Measurements from ENCODE around the gene SLCO2A1.

The SLCO2A1 gene

DNA sequence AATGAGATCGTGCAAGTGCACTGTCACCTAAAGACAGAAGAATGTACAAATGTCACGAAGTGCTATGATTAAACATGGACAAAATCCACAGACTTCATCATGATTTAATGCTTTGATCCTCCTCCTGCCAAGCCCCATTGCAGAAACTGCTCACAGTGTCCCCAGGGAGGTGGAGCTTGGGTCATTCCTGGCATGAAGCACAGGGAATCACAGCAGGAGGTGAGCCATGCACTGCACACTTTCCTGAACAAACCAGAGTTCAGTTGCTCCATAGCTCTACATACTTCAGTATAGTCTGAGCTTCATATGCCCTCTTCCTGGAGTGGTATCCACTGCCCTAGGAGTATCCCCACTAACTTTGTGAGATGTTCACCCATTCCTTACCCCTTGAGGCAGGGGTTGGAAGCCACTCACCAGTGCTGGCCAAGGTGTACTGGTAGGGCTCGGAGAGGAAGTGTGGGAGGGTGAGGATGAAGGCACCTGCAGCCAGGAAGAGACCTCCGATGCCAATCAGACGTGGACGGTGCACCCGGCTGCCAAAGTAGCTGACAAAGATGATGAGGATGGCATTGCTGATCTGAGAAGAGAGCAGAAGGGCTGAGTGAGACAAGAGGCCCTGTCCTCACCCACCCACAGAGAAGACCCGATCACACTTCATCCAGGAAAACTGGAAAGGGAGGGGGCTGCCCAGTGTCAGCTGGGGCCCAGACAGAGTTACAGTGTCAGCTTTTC is 56.3 kb downstream of the SLCO2A1 start:
- DNase-seq, result no peak

DNA sequence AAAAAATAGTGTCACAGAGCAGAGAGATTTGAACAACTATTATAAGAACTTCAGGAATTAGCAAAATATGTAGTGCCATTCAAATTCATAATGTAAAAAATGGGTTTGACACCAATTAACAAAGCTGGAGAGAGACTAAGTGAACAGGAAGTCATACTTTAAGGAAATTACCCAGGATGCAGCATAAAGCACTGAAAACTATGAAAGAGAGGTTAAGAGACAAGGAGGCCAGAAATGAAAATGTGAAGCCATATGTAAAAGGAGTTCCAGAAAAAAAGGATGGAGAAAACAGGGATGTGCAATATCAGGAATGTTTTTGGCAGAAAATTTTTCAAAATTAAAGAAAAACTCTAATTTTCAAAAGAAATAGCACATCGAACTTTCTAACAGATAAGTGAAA is 57.6 kb downstream of the SLCO2A1 start:
- no peak for DNase-seq

DNA sequence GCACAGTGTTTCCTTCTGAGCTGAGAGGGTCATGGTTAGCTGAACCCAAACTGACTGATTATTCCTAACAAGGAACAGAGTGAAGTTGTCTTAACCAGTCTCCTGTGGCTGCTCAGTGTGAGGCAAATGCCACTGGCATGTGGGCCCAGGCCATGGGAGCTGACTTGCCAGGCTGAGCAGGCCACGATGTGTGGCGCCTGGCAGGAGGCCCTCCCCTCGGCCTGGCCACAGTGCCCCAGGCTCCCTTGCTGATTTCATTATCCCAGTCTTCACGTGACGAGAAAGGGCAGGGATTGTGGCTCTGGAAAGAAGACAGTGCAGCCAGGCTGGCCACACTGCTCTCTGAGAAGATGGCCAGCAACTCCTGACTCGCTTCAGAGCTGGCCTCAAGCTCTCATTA is 58.8 kb downstream of the SLCO2A1 start:
- no peak for DNase-seq

DNA sequence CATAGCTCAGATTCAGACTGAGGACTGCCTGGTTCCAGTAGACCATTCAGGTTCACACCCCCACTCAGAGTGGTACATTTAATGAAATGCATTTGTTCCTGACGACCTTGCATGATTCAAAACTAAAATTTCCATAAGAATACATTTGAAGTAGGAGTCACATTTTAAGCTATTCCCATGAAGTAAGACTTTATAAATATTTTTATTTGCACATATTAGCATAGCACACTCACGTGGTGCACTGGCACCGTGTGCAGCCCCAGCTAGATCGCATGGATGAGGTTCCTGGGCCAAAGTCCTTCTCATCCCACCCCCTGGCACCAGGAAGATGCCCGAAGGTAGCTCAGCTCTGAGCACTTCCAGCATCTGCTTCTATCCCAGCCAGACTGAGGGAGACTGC is 59.4 kb downstream of the SLCO2A1 start:
- DNase-seq, result no peak

DNA sequence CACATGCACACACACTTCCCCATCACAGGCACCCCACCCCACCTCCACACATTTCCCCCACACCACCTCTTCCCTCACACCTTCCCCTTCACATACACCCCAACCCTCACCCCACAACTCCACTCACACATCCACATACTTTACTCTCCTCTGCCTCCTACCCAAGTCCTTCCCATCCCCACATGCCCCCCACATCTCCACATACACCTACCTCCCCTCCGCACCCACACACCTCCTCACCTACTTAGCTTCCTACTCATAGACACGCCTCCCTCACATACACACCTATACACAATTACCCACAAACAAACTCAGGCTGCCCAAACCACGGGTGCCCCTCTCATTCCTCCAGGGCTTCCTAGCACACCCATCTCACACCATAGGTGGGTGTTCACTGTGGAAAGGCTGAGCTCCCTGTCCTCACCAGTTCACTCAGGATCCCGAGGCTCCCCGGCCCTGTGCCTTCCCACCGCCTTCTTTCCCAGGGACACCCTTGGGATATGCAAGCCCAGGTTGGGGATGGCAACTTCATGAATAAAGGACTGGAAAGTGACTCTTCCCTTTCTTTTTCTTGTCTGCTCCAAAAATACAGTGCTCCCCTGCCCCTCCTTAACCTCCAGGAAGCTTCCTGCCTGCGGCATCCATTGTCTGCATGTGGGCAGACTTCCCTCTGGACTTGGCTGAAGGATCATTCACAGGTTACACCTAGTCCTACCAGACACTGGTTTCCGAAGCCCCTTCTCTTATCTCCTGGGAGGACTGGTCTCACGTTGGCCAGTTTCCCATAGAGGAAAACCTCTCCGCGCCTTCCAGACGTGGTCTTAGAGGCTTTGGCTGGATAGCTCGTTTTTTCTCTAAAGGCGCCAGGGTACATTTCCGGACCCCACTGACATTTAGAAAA is 61.5 kb downstream of the SLCO2A1 start:
- DNase-seq, result no peak

DNA sequence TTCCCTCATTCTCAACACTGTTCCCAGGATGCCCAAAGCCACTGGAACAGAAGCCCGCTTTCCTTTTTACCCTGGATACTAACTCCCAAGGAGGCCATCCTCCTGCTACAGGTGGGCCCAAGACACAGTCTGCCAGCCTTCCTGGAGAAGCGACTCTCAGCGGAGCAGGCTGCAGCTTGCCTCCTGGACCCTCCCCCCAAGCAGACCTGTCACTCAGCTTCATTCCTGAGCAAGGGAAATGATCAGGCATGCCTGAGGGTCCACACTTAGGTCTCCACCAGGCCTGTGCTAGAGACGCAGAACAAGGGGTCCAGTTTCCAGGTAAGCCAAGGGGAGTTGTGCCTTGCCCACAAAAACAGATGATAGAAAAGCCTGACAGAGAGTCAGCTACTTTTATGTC is 62.8 kb downstream of the SLCO2A1 start:
- DNase-seq, result no peak

DNA sequence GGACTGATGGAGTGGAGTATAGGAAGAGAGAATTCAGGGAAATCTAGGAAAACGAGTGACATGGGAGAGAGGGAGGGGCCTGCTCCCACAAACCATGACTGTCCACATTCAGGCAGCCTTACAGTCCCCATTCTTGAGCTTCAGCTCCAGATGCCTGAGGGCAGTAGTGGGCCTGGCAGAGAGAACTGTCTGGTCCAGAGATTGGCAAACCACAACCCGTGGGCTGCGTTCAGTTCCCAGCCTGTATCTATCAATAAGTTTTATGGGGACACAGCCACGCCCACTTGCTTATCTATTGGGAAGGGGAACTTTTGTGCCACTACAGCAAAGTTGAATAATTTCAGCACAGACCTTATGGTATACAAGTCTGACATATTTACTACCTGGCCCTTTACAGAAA is 63.8 kb downstream of the SLCO2A1 start:
- no peak for DNase-seq

DNA sequence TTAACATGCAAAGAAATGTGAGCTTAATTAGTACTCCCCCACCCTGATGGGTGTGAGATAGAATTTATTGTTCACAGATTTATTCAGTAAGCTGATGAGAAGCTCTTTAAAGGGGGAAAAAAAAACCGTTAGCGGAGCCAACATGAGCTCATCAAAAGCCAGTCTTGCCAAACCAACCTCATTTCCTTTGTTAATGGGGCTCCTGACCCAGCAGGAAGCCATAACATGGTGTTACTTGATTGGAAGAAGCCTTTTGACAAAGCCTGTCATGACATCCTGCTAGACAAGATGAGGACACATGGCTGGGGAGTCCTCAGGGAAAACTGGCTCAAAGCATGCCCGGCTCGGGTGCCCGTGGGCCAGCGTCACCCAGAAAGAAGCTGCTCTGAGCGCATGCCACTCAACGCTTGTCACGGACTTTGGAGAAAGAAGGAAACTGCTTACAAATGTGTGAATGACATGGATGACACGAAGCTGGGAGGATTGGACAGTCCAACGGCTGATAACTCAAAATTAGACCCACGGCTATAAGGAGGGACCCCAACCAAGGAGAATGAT is 64.6 kb downstream of the SLCO2A1 start:
- no peak for DNase-seq

DNA sequence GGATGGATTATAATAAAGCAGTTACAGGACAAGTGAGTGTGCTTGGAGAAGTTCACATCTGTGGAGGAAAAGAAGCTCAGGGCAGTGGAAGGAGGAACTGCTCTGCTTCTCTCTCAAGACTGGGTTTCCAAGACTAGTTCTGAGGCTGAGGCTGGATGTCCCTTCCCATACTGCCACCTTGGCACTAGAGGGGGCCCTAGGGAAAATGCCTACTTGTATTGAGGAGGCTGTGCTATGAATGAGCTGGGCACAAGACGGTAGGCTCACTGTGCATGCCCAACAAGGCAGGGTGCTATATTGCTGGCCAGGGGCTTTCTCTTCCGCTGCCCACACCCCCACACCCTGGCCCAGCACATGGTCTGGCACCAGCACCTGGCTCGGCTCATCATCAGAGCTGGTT is 65.2 kb downstream of the SLCO2A1 start:
- DNase-seq, result no peak

DNA sequence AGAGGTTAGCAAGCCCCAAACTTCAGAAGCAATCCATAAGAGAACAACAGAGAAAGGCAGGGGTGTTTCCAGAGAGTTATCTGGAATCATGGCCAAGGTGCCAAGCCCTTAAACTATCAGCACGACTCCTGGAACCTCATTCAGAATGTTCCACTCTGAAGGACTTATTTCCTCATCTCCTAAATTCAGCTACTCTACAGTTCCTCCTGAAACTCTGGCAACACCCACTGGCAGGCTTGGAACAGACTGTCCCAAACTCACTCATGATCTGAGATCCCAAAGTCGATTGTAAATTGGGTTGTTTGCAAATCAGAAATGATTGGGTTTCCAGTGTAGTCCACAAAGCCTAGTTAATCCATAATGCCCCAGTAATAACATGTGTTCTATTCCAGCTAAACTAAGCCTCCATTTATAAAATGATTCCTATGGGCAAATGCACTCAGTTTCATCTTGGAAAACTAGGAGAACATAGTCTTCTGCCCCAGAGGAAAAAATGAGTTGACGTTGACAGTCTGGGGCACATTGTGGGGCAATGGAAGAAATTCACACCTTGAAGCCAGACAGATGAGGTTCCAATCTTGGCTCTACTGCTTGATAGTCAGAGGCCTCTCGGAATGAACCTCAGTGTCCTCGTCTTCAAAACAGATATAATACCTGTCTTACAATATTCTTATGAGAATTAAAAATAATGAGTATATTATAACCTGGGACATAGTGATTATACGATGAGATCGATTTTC is 65.9 kb downstream of the SLCO2A1 start:
- no peak for DNase-seq

DNA sequence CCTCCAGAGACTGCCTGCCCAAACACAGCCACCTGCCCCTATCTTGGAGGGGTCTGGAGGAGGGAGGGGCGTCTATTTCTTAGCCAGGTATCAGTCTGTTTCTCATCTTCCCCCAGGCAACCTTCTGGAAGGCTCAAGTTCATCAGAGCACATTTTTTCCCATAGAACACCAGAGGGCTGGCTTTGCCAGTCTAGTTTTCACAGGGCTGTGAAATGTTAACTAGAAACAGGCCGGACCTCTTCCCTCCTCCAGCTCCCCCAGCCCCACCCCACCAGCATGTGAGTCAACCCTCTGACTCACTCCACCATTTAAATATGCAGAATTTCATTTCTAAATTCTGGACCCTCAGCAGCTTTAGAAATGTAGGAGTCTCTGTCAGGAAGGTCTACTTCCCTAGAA is 66.9 kb downstream of the SLCO2A1 start:
- DNase-seq, result no peak

DNA sequence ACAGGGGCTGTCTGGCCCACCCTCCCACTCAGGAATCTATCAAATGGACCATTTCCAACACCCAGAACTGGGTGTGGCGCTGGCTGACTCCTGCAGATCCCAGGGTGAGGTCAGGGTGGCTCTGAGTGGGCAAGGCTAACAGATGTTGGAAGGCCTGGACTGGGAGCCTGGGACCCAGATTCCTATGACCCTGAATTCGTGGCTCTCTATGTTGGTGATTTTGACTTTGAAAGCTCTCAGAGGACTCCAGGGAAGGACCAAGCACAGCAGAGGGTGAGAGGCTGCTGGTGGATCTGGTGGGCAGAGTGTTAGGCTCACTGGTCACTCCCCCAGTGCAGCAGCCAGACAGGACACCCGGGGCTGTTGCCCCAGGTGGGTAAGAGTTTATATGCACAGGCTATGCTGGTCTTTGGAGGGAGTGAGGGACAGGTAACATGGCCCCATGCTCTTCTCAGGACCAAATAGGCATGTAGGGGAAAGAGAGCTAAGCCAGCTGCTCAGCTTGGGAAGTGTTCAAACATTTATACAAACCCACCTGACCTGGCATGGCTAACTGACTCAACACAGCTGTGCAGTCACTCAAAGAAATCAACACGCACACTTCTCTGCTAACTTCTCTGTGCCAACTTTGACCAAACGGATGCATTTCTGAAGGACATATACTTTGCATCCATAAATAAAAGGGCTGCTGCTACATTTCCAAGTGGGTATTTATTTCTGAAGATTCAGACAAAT is 71.5 kb downstream of the SLCO2A1 start:
- no peak for DNase-seq

DNA sequence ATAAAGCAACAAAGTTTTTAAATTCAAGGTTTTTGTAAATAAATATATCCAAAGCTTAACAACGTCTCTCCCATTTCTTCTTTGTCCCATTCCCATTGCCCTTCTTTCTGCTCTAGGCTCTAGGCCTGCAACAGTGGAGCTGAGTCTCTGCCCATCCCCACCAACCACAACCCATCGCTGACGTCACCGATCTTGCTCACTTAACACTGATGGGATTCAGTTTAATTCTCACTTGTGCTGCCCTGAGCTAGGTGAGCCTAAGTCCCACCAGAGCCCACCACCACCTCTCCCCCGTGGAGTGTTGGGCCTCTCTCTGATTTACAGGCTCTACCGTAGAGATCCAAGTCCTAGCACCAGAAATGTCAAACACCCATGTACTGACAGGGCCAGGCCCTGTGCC is 72.7 kb downstream of the SLCO2A1 start:
- no peak for DNase-seq

DNA sequence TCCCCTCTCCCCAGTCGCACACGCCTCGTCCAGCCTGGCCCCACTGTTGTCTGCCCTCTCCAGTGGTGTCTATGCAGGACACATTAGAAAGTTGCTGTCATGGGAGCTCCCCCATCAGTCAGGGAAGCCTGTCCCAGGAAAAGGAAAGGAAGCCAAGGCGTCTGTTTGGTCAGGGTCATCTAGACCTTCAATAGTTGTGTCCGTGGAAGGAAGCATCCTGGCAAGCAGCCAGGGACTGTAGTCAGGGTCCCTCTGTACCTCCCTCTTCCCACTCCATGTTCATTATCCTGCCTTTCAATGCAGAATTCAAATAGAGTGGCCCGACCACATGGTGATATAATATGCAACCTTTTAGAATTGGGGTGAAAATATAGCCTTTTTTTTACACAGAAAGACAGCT is 73.4 kb downstream of the SLCO2A1 start:
- no peak for DNase-seq

DNA sequence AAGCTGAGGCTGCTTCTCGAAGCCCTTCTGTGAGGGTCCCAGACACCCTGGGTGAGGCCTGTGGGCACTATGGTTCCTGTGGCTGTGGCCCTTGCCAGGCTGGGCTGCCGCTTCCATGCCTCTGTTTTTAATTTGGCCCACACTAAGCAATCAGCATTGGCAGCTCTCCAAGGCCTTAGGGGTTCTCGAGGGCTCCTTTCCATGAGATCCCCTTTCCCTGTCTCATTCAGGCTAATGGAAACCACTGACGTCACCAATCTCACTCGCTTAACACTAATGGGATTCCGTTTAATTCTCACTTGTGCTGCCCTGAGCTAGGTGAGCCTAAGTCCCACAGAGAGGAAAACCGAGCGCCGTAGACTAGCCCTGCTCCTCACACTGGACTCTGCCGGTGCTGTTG is 73.8 kb downstream of the SLCO2A1 start:
- no peak for DNase-seq

DNA sequence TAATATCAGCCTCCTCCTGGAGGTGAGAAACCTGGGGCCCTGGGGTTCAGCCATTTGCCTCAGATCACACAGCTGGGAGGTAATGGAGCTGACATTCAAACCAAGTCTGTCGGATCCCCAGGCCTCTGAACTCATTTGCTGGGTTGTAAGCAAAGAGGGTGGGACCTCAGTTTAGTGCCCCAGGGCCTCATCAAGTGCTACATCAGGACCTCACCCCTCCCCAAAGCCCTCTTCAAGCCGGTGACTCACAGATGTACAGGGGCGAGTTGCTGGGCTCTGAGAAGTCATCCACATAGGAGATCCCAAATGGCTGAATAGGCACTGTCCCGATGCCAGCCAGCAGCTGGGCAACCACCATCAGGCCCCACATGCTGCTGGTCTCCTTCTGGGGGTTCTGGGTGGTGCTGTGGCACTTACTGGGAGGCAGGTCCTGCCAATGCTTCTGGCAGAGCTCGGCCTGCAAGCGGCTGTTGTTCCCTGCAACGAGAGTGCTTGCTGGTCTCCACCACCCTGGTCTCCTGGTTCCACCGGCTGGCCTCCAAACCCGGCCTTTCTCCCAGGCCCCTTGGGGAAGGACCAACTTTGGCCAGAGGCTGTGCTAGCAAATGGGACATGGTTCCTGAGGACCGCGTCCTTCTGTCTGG is 74.9 kb downstream of the SLCO2A1 start:
- no peak for DNase-seq

DNA sequence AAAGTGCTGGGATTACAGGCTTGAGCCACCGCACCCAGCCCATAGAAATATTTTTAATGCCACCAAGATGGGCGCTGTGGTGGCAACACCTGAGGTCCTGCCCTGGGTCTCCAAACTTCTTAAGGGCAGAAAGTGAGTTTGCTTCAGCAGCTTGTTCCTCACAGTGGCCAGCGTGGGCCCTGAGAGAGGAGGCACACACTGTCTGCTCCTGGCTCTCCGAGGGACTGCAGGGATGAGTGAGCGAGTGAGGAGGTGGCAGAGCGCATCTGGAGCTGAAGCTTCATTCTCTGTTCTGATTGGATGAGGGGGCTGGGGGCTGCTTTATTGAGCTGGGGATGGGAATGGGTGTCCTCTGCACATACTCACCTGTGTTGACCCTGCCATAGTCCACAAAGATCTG is 76.4 kb downstream of the SLCO2A1 start:
- DNase-seq, result no peak

DNA sequence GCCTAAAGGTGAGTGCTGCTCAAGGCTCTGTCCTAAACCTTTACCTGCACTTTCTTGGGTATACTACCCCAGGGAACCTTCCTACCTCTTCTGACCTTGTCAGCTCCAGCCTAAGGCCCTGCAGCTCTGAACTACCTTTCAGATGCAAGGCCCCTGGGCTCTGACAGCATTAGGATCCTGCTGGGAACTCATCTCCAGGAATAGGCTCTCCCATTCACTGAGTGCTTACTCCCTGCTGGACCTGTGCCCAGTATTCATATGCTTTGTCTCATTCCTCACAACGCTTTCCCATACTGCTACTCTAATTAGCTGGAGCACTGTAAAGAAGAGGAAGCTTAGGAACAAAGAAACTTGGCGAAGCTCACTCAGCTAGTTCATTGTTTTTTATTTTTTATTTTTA is 80.3 kb downstream of the SLCO2A1 start:
- DNase-seq, result no peak

DNA sequence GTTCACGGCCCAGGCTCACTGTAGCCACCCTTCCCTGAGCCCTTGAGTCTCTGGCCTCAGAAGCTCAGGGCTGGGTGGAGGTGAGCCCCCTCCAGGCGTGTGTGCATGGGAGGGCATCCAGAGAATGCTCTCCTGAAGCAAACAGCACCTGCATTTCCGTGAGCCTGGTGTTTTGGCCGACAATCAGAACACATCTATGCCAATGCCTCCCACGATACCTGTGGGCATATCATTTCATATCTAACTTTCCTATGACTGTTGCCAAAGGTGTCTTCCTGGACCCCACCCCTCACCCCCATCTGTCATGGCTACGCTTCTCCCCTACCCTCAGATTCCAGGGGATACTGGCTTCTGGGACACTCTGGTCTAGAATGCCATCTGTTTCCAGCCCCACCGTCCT is 80.7 kb downstream of the SLCO2A1 start:
- DNase-seq, result no peak

DNA sequence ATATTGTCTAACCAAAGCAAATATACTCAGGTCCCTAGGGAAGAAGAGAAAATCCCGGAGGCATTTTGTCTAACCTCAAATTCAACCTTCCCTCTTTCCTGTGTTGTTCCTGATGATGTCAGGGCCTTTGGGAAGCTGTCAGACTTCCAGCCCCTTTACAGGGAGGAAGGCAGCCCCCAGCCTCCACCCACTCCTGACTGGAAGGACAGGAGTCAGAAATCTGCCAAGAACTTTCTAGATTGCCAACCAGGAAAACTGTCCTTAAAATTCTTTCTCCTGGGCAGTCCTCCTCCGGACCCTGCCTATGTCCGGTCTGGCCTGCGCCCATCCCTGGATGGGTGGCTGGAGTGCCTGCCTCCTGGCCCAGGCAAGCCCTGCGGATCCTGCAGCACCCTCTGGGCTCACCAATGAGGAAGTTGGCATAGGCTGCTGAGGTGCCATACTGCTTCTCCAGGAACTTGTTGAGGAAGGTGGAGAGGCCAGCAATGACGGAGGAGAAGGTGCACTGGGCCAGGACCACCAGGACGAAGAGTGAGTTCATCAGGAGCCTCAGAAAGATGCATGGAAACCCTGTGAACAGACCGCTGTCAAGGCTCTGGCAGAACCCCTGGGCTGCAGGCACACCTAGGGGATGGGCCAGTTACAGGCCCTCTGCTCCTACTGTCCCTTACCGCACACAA is 81.5 kb downstream of the SLCO2A1 start:
- no peak for DNase-seq

DNA sequence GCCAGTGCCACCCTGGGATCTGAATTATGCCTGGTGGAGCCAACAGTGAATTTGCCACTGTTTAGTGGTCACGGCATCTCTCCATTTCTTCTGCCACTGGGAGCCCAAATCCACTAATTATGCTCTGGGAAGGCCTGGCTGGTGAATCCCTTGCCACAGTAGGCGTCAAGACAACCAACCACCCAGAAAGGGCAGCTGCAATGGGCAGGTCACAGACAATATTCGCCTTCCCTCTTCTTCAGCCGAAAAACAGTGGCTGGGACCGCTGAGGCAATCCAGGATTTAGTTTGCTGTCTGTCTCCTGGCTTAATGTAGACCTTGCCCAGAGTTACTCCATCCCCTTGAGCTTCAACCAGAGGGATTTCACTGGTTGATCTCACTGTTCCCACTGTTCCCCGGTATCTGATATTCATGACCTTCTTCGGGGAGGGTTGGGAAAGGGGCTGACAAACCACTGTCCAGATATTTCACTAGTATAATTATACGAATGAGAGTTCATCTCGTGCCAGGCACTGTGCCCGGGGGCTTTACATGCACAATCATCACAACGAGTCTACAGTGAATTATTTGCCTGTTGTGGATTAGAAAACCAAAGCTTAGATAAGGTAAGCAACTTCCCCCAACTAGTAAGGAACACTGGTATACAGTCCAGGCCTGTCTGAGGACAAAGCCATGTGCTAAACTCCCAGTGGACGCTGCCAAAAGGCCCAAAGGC is 84.2 kb downstream of the SLCO2A1 start:
- DNase-seq, result no peak
